Measurements from ENCODE around the gene PXDC1. TPM values are rescaled to one million over a fixed set of nuclear protein-coding genes. Genes with fewer than 3 reads are reported as not detected.
"Not testable (repeated sequence)": the region's sequence is repeated elsewhere in the genome, so short reads cannot be mapped to it uniquely, and the experiment has no call there.

Gene PXDC1
- total RNA-seq, 2 experiments from 2014 or later: 0.47 TPM; not detected in 1

- DNase-seq (no peak), ATAC-seq (no peak)
- H3K27me3 Mint-ChIP-seq: peaks cover 12% of the 10 kb centered on the region
- no peaks in the 10 kb centered on the region for H3K36me3 Mint-ChIP-seq
- H3K4me1 Mint-ChIP-seq: no peaks in the 10 kb centered on the region
- H3K27ac Mint-ChIP-seq: no peak overlapping the region
- H3K4me3 Mint-ChIP-seq: no peak overlapping the region
- H3K9me3 Mint-ChIP-seq (ENCODE audit: low read depth): no peaks in the 10 kb centered on the region
- CTCF ChIA-PET: interaction anchor here (1.5 kb wide), 1 partner anchor 24 kb away, joined by 4 read pairs; no protein-coding TSS in a partner anchor
These were observed 44.5 kb downstream of the PXDC1 start for GRCh38 chr6:3707024-3707423.

- DNase-seq (no peak), ATAC-seq (no peak)
- Mint-ChIP-seq H3K4me3 (no peak overlapping the region), H3K36me3 (no peaks in the 10 kb centered on the region), H3K4me1 (no peaks in the 10 kb centered on the region), H3K27me3 (peaks cover 12% of the 10 kb centered on the region), H3K9me3 (ENCODE audit: low read depth) (no peaks in the 10 kb centered on the region), H3K27ac (no peak overlapping the region)
- CTCF ChIA-PET: no interaction called here
These were observed 45.0 kb downstream of the PXDC1 start for GRCh38 chr6:3706547-3706946.

- no peaks in the 10 kb centered on the region for H3K4me1 Mint-ChIP-seq
- ATAC-seq (no peak), DNase-seq (no peak)
- CTCF ChIA-PET: no interaction called here
- H3K4me3 Mint-ChIP-seq: no peak overlapping the region
- H3K36me3 Mint-ChIP-seq: no peaks in the 10 kb centered on the region
- no peaks in the 10 kb centered on the region for H3K9me3 Mint-ChIP-seq (ENCODE audit: low read depth)
- H3K27ac Mint-ChIP-seq: no peak overlapping the region
- H3K27me3 Mint-ChIP-seq: peaks cover 21% of the 10 kb centered on the region
These were observed 49.9 kb downstream of the PXDC1 start for GRCh38 chr6:3701631-3702030.

GRCh38 chr6:3699231-3699630, 52.3 kb downstream of the PXDC1 start:
- H3K27ac Mint-ChIP-seq: no peak overlapping the region
- no peaks in the 10 kb centered on the region for H3K9me3 Mint-ChIP-seq (ENCODE audit: low read depth)
- H3K4me1 Mint-ChIP-seq: no peaks in the 10 kb centered on the region
- H3K27me3 Mint-ChIP-seq: peaks cover 18% of the 10 kb centered on the region
- no peaks in the 10 kb centered on the region for H3K36me3 Mint-ChIP-seq
- no peak for DNase-seq
- CTCF ChIA-PET: no interaction called here
- H3K4me3 Mint-ChIP-seq: no peak overlapping the region
- ATAC-seq: no peak

GRCh38 chr6:3698021-3698420, 53.5 kb downstream of the PXDC1 start:
- Mint-ChIP-seq H3K4me3 (no peak overlapping the region), H3K4me1 (no peaks in the 10 kb centered on the region), H3K27ac (no peak overlapping the region), H3K36me3 (no peaks in the 10 kb centered on the region), H3K27me3 (peaks cover 22% of the 10 kb centered on the region), H3K9me3 (ENCODE audit: low read depth) (no peaks in the 10 kb centered on the region)
- ATAC-seq (no peak), DNase-seq (no peak)
- CTCF ChIA-PET: no interaction called here

GRCh38 chr6:3697609-3698008, 53.9 kb downstream of the PXDC1 start:
- ATAC-seq: no peak
- H3K4me1 Mint-ChIP-seq: no peaks in the 10 kb centered on the region
- H3K9me3 Mint-ChIP-seq (ENCODE audit: low read depth): no peaks in the 10 kb centered on the region
- H3K4me3 Mint-ChIP-seq: no peak overlapping the region
- DNase-seq: no peak
- H3K27me3 Mint-ChIP-seq: peaks cover 22% of the 10 kb centered on the region
- H3K27ac Mint-ChIP-seq: no peak overlapping the region
- no peaks in the 10 kb centered on the region for H3K36me3 Mint-ChIP-seq
- CTCF ChIA-PET: no interaction called here

GRCh38 chr6:3696525-3697088, 54.9 kb downstream of the PXDC1 start:
- ATAC-seq: no peak
- DNase-seq: no peak
- no peak overlapping the region for H3K27ac Mint-ChIP-seq
- no peaks in the 10 kb centered on the region for H3K36me3 Mint-ChIP-seq
- H3K27me3 Mint-ChIP-seq: peaks cover 22% of the 10 kb centered on the region
- CTCF ChIA-PET: no interaction called here
- H3K9me3 Mint-ChIP-seq (ENCODE audit: low read depth): no peaks in the 10 kb centered on the region
- H3K4me3 Mint-ChIP-seq: no peak overlapping the region
- no peaks in the 10 kb centered on the region for H3K4me1 Mint-ChIP-seq

- CTCF ChIA-PET: no interaction called here
- no peaks in the 10 kb centered on the region for H3K36me3 Mint-ChIP-seq
- no peaks in the 10 kb centered on the region for H3K9me3 Mint-ChIP-seq (ENCODE audit: low read depth)
- DNase-seq (no peak), ATAC-seq (no peak)
- H3K27me3 Mint-ChIP-seq: peaks cover 24% of the 10 kb centered on the region
- no peak overlapping the region for H3K27ac Mint-ChIP-seq
- no peak overlapping the region for H3K4me3 Mint-ChIP-seq
- H3K4me1 Mint-ChIP-seq: no peaks in the 10 kb centered on the region
These were observed 56.3 kb downstream of the PXDC1 start for GRCh38 chr6:3695065-3695817.

- H3K36me3 Mint-ChIP-seq: no peaks in the 10 kb centered on the region
- no peaks in the 10 kb centered on the region for H3K9me3 Mint-ChIP-seq (ENCODE audit: low read depth)
- no peak overlapping the region for H3K27ac Mint-ChIP-seq
- ATAC-seq (no peak), DNase-seq (no peak)
- peaks cover 29% of the 10 kb centered on the region for H3K27me3 Mint-ChIP-seq
- CTCF ChIA-PET: no interaction called here
- no peaks in the 10 kb centered on the region for H3K4me1 Mint-ChIP-seq
- H3K4me3 Mint-ChIP-seq: no peak overlapping the region
These were observed 57.7 kb downstream of the PXDC1 start for GRCh38 chr6:3693831-3694230.

GRCh38 chr6:3690506-3690905, 61.0 kb downstream of the PXDC1 start:
- CTCF ChIA-PET: no interaction called here

GRCh38 chr6:3687847-3688246, 63.7 kb downstream of the PXDC1 start:
- ATAC-seq (no peak), DNase-seq (no peak)
- no peak overlapping the region for H3K4me3 Mint-ChIP-seq
- H3K36me3 Mint-ChIP-seq: no peaks in the 10 kb centered on the region
- no peak overlapping the region for H3K27ac Mint-ChIP-seq
- H3K9me3 Mint-ChIP-seq (ENCODE audit: low read depth): no peaks in the 10 kb centered on the region
- H3K27me3 Mint-ChIP-seq: peaks cover 22% of the 10 kb centered on the region
- H3K4me1 Mint-ChIP-seq: no peaks in the 10 kb centered on the region
- CTCF ChIA-PET: no interaction called here

More at GRCh38 chr6:3690506-3690905, 61.0 kb downstream of the PXDC1 start:
- Mint-ChIP-seq H3K27me3 (peaks cover 24% of the 10 kb centered on the region), H3K36me3 (no peaks in the 10 kb centered on the region), H3K4me3 (no peak overlapping the region), H3K27ac (no peak overlapping the region), H3K4me1 (no peaks in the 10 kb centered on the region), H3K9me3 (ENCODE audit: low read depth) (no peaks in the 10 kb centered on the region)
- DNase-seq (no peak), ATAC-seq (no peak)

- Mint-ChIP-seq H3K4me1 (no peaks in the 10 kb centered on the region), H3K36me3 (no peaks in the 10 kb centered on the region), H3K9me3 (ENCODE audit: low read depth) (peaks cover 3% of the 10 kb centered on the region), H3K27ac (no peak overlapping the region), H3K4me3 (no peak overlapping the region), H3K27me3 (peaks cover 15% of the 10 kb centered on the region)
- ATAC-seq: no peak
- CTCF ChIA-PET: no interaction called here
- no peak for DNase-seq
These were observed 68.2 kb downstream of the PXDC1 start for GRCh38 chr6:3683331-3683730.

GRCh38 chr6:3678946-3679345, 72.6 kb downstream of the PXDC1 start:
- H3K27me3 Mint-ChIP-seq: peaks cover 18% of the 10 kb centered on the region
- DNase-seq (no peak), ATAC-seq (no peak)
- no peaks in the 10 kb centered on the region for H3K4me1 Mint-ChIP-seq
- peaks cover 3% of the 10 kb centered on the region for H3K9me3 Mint-ChIP-seq (ENCODE audit: low read depth)
- no peak overlapping the region for H3K4me3 Mint-ChIP-seq
- H3K27ac Mint-ChIP-seq: no peak overlapping the region
- H3K36me3 Mint-ChIP-seq: no peaks in the 10 kb centered on the region
- CTCF ChIA-PET: no interaction called here

- H3K27ac Mint-ChIP-seq: not testable (repeated sequence)
These were observed 73.8 kb downstream of the PXDC1 start for GRCh38 chr6:3677751-3678150.

More at GRCh38 chr6:3677751-3678150, 73.8 kb downstream of the PXDC1 start:
- H3K36me3 Mint-ChIP-seq; H3K9me3 Mint-ChIP-seq (ENCODE audit: low read depth); CTCF ChIA-PET; H3K4me3 Mint-ChIP-seq; ATAC-seq; H3K4me1 Mint-ChIP-seq; DNase-seq: not testable (repeated sequence)
- H3K27me3 Mint-ChIP-seq: peaks cover 15% of the 10 kb centered on the region
